Astrocyte of the spinal cord (primary cell): ENCODE data around the gene DPYSL4.

Experiments used
- DNase-seq: peaks from one replicate; pipeline ENCODE4 v3.0.0; 2011; ENCODE audit warnings: low read depth, low spot score
- H3K4me3 ChIP-seq: 2 replicates; pipeline ENCODE4 v1.5.1; 2011; ENCODE audit warnings: low read depth, mild to moderate bottlenecking, low read length, moderate library complexity
- CTCF ChIP-seq: IDR thresholded peaks from 2 replicates; pipeline ENCODE4 v1.5.1; 2012; ENCODE audit warnings: low read depth, mild to moderate bottlenecking, low read length, inconsistent platforms
- in situ Hi-C: cut with HindIII; loops from 2 replicates; pipeline ENCODE4 v1.10.0; 2017; ENCODE audit warnings: low sequenced_read_pairs

The DPYSL4 gene

GRCh38 chr10:132170561-132171361 lies 16.0 kb upstream of the DPYSL4 start:
- TF ChIP-seq CTCF: no peak
- in situ Hi-C loops: no loop called here
- no peak overlapping the region for H3K4me3 ChIP-seq
- DNase-seq: no peak

GRCh38 chr10:132172091-132173066 lies 14.4 kb upstream of the DPYSL4 start:
- H3K4me3 ChIP-seq: no peak overlapping the region
- in situ Hi-C loops: no loop called here
- DNase-seq: no peak
- TF ChIP-seq CTCF: no peak

GRCh38 chr10:132173185-132173584 lies 13.6 kb upstream of the DPYSL4 start:
- TF ChIP-seq CTCF: no peak
- in situ Hi-C loops: no loop called here
- DNase-seq: no peak
- H3K4me3 ChIP-seq: no peak overlapping the region

- H3K4me3 ChIP-seq: no peak overlapping the region
- no peak for DNase-seq
- TF ChIP-seq CTCF: no peak
- in situ Hi-C loops: no loop called here
Observed at GRCh38 chr10:132174237-132174636, 12.5 kb upstream of the DPYSL4 start.

- no peak for DNase-seq
- in situ Hi-C loops: no loop called here
- H3K4me3 ChIP-seq: no peak overlapping the region
- no peak for TF ChIP-seq CTCF
Observed at GRCh38 chr10:132175408-132175807, 11.3 kb upstream of the DPYSL4 start.

GRCh38 chr10:132175907-132176581 lies 10.7 kb upstream of the DPYSL4 start:
- no peak for TF ChIP-seq CTCF
- H3K4me3 ChIP-seq: no peak overlapping the region
- in situ Hi-C loops: no loop called here
- DNase-seq: no peak
